GM19372 (cell line): ENCODE measurements around the gene PSD4.

Source experiments
- ATAC-seq: cut with Tn5 transposase; IDR thresholded peaks from one replicate; pipeline ENCODE4 v1.9.1; 2021; ENCODE audit warnings: mild to moderate bottlenecking, low read depth, moderate library complexity; ENCODE audit not compliant: unreplicated experiment

PSD4 gene

DNA sequence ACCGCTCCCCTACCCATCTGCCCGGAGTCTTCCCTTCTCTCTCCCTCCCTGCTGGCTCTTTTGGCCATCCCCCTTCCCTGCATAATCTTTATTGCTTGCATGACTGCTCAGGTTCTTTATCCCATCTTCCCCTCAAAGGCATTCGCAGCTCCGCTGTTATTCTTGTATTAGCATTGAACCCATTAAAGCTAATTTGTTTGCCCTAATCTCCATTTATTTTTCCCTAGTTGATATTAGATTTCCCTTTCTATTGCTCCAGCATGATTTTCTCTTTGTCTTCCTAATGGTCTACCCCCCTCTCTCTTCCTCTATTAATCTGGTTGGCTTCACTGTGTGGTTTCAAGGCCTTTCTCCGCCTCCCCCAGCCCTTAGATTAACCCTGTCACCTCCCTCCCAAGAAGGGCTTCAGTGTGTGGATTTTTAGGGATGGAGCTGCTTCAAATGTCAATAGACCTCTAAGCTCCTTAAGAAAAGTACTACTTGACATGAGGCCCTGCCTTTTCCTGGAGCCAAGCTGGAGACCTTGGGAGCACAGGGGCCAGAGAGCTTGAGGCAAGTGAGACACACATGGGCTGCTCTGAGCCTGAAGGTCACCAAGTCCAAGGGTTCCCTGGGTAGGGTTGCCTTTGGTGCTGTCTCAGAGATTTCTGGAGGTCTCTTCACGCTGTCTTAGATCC, 84.8 kb downstream of the PSD4 start:
- ATAC-seq = no peak
